Brain microvascular endothelial cell (primary cell): ENCODE data around the gene NDUFAF3.
"Not testable (repeated sequence)": the region's sequence is repeated elsewhere in the genome, so short reads cannot be mapped to it uniquely, and the experiment has no call there.

Experiments
- DNase-seq: peaks from one replicate; pipeline ENCODE4 v3.0.0-alpha.2; 2020
- H3K27ac ChIP-seq: fragments of 250-450 bp; sonication (Bioruptor Pico); 2 replicates; pipeline ENCODE4 v1.5.1; 2020; ENCODE audit warnings: mild to moderate bottlenecking, moderate library complexity
- H3K27me3 ChIP-seq: fragments of 250-450 bp; sonication (Bioruptor Pico); replicated peaks from 2 replicates; pipeline ENCODE4 v1.5.1; 2020; ENCODE audit warnings: mild to moderate bottlenecking
- H3K36me3 ChIP-seq: fragments of 250-450 bp; sonication (Bioruptor Pico); replicated peaks from 2 replicates; pipeline ENCODE4 v1.5.1; 2020; ENCODE audit warnings: mild to moderate bottlenecking
- H3K4me3 ChIP-seq: 2 replicates; pipeline ENCODE4 v1.5.1; 2011; ENCODE audit warnings: low read depth, mild to moderate bottlenecking, control low read depth, low read length, moderate library complexity
- CTCF ChIP-seq: IDR thresholded peaks from 2 replicates; pipeline ENCODE4 v1.5.1; 2011; ENCODE audit warnings: low read depth, mild to moderate bottlenecking, moderate library complexity, low read length, control low read depth, inconsistent platforms; ENCODE audit errors: missing control alignments
- in situ Hi-C: cut with HindIII; loops from 2 replicates; pipeline ENCODE4 v1.10.0; 2017; ENCODE audit warnings: low sequenced_read_pairs, low pct_ligation_motif_present

The NDUFAF3 gene

GRCh38 chr3:49005303-49005680 lies 16.6 kb upstream of the NDUFAF3 start:
- in situ Hi-C loops = no loop called here
- H3K27me3 ChIP-seq = no peaks in the 10 kb centered on the region
- H3K4me3 ChIP-seq = no peak overlapping the region
- TF ChIP-seq CTCF = no peak
- no peak for DNase-seq
- H3K27ac ChIP-seq = no peak overlapping the region
- H3K36me3 ChIP-seq = no peaks in the 10 kb centered on the region

GRCh38 chr3:49005998-49006397 lies 15.9 kb upstream of the NDUFAF3 start:
- no peak overlapping the region for H3K27ac ChIP-seq
- DNase-seq = no peak
- TF ChIP-seq CTCF = no peak

GRCh38 chr3:49006408-49007067 lies 15.4 kb upstream of the NDUFAF3 start:
- Histone ChIP-seq H3K4me3 (peak overlapping the region; percentile 79), H3K36me3 (peaks cover 1% of the 10 kb centered on the region), H3K27me3 (no peaks in the 10 kb centered on the region), H3K27ac (peak overlapping the region; percentile 85)
- no peak for DNase-seq
- in situ Hi-C loops = no loop called here
- TF ChIP-seq CTCF = no peak

More at GRCh38 chr3:49005998-49006397, 15.9 kb upstream of the NDUFAF3 start:
- no peak overlapping the region for H3K4me3 ChIP-seq
- no peaks in the 10 kb centered on the region for H3K36me3 ChIP-seq
- in situ Hi-C loops = no loop called here
- H3K27me3 ChIP-seq = no peaks in the 10 kb centered on the region

GRCh38 chr3:49007068-49007770 lies 14.7 kb upstream of the NDUFAF3 start, which contains the start of gene WDR6:
Gene WDR6 (plus strand): TSS chr3:49007391. CDS start chr3:49007432, 41 bp downstream.
- Histone ChIP-seq H3K27me3 (no peaks in the 10 kb centered on the region), H3K27ac (peak within 1 kb of the TSS; percentile 85), H3K36me3 (peaks cover 8% of the 10 kb centered on the region), H3K4me3 (peak within 1 kb of the TSS; percentile 79)
- DNase-seq = peak; percentile 97
- TF ChIP-seq CTCF = peak; percentile 69
- in situ Hi-C loops = no loop called here

- peak overlapping the region; percentile 79 for H3K4me3 ChIP-seq
- peaks cover 15% of the 10 kb centered on the region for H3K36me3 ChIP-seq
- H3K27ac ChIP-seq = peak overlapping the region; percentile 85
- no peak for TF ChIP-seq CTCF
- peak; percentile 54 for DNase-seq
- H3K27me3 ChIP-seq = no peaks in the 10 kb centered on the region
- in situ Hi-C loops = no loop called here
These were observed 14.0 kb upstream of the NDUFAF3 start for GRCh38 chr3:49007771-49008528.

- H3K27me3 ChIP-seq, DNase-seq, in situ Hi-C loops: not testable (repeated sequence)
- peak overlapping the region; percentile 0 for H3K27ac ChIP-seq
- H3K36me3 ChIP-seq = peaks cover 21% of the 10 kb centered on the region
- peak overlapping the region; percentile 79 for H3K4me3 ChIP-seq
These were observed 13.3 kb upstream of the NDUFAF3 start for GRCh38 chr3:49008627-49009026.
